Fibroblast of skin of scalp (primary cell): ENCODE data around the gene DNAH8.

Experiments
- DNase-seq: peaks from one replicate; pipeline ENCODE4 v3.0.0-alpha.2; 2013

Gene DNAH8

GRCh38 chr6:38702558-38703397 lies 12.3 kb upstream of the DNAH8 start, which contains the start of gene GLO1:
TSS of gene GLO1 (minus strand) at chr6:38703145. CDS start at chr6:38703054, 91 bp downstream.
- peak; percentile 99 for DNase-seq

- DNase-seq, result no peak
Measured at GRCh38 chr6:38703949-38704590, 11.0 kb upstream of the DNAH8 start.

- DNase-seq, result no peak
Measured at GRCh38 chr6:38705924-38706323, 9.2 kb upstream of the DNAH8 start.

- DNase-seq, result no peak
Measured at GRCh38 chr6:38708496-38708895, 6.6 kb upstream of the DNAH8 start.

GRCh38 chr6:38713812-38714211 lies 1.3 kb upstream of the DNAH8 start:
- DNase-seq, result no peak

- no peak for DNase-seq
Measured at GRCh38 chr6:38714239-38715015, 684 bp upstream of the DNAH8 start.

GRCh38 chr6:38716825-38717224 lies 1.7 kb downstream of the DNAH8 start:
- no peak for DNase-seq

DNA sequence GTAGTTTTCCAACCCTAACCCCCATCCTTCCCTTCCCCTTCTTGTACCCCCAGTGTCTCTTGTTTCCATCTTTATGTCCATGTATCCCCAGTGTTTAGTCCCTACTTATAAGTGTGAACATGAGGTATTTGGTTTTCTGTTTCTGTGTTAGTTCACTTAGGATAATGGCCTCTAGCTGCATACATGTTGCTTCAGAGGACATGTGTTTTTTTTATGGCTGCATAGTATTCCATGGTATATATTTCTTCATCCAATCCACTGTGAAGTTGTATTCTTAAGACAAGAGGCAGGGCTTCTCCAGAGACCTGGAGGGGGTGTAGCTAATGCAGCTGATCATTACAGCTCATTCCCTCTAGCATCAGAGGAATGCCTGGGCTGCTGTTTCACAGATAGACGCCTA lies 4.2 kb downstream of the DNAH8 start:
- DNase-seq, result no peak

DNA sequence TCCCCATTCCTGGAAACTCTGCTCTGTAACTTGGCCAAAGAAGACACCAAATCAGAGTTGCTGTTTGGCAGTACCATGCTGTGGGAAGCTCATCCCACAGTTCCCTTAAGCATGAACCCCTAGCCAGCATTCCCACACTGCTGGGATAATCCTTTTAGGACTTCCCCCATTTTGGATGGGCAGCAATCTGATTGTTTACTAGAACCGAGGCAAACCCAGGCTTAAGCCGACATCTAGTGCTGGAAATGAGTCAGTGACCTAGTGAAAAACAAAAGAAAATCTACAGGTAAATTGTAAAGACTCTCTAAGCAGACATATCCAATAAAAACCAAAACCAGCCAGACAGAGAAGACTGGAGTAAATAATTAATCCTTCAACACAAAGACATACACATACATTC lies 5.2 kb downstream of the DNAH8 start:
- no peak for DNase-seq

- no peak for DNase-seq
Measured at GRCh38 chr6:38722038-38722437, 6.9 kb downstream of the DNAH8 start.

- no peak for DNase-seq
Measured at GRCh38 chr6:38722727-38723334, 7.7 kb downstream of the DNAH8 start.

DNA sequence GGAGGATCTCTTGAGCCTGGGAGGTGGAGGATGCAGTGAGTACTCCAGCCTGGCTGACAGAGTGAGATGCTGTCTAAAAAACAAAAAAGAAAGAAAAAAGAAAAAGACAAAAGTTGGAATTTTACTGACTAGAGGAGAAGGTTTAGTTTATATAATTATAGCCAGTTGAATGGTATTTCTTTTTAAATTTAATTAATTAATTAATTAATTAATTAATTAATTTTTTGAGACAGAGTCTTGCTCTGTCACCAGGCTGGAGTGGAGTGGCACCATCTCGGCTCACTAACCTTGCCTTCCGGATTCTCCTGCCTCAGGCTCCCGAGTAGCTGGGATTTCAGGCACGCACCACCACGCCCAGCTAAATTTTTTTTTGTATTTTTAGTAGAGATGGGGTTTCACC lies 8.7 kb downstream of the DNAH8 start:
- DNase-seq, result no peak

- DNase-seq, result no peak
Measured at GRCh38 chr6:38724343-38724742, 9.2 kb downstream of the DNAH8 start.

GRCh38 chr6:38725414-38726183 lies 10.5 kb downstream of the DNAH8 start:
- no peak for DNase-seq

DNA sequence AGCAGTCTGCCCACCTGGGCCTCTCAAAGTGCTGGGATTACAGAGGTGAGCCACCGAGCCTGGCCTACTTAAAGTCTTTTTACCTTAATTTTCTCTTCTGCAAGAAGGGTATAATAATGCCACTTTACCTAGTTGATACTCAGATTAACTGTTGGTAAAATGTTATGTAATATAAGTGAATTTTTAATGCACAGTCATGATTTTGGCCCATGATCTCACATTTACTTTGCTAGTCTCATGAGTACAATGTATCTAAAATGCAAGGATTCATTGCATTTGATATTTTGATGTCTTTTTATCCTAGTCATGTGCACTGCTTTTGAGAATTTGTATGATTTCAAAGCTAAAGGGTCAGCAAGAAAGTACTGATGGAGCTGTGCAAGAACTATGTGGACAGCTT lies 13.1 kb downstream of the DNAH8 start:
- no peak for DNase-seq

DNA sequence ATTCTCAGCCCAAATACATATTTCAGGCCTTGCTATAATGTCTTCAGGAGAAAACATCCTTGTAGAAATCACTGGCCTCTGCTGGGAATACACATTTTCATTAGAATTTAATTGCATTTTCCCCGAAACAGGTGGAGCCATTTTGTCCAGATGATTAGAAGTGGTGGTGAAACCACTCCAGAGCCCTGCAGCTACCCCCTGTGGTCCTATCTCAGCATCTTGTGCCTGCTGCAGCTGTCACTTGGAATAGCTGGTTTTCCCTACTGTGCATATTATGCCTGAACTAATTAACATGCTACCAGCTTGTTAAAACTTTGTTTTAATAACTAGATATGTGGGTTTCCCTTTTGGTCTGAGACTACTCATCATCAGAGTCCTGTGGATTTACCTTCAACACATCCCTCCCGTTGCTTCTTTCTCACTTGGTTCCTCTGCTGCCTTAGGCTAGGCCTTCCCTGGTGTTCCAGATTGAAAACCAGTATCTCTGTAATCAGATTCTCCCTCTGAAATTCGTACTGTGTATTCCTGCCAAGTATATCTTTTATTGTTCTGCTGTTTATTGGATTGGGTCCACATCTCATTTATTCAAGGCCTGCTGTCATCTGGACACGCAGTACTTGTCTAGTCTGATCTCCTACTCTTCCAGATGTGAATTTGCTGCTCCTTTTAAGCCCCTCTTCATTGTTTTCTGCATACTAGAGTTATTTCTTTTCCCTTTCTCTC lies 15.2 kb downstream of the DNAH8 start:
- no peak for DNase-seq

DNA sequence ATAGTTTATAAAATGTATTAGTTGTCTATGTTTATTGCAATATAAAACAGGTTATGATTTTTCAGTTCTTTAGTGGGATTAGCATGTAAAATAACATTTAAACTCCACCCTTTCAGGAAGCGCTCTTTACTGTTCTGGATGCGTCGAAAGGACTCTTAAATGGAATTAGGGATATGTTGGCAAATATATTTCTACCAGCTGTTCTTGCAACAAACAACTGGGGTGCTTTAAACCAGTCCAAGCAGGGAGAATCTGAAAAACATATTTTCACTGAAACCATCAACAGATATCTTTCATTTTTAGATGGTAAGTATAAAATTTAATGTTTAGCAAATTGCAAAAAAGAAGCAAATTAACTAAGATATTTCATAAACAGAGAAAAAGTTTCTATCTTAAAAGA lies 21.8 kb downstream of the DNAH8 start:
- no peak for DNase-seq

DNA sequence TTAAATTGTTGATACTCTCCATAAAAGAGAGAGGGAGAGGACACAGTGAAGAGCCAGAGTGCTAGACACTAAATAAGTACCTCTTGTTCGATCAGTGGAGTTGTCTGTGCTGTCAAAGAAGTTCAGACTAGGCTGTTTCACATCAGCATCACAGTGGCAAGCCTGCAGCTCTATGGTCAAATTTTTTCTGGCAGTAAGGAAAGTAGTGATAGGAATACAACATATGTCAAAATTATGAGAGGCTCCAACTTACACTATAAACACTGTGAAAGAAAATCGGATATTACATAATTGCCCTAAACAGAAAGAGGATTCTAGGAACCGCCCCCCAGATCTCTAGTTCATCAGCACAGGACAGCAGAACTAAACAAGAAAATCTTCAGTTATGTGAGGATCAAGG lies 23.1 kb downstream of the DNAH8 start:
- no peak for DNase-seq

DNA sequence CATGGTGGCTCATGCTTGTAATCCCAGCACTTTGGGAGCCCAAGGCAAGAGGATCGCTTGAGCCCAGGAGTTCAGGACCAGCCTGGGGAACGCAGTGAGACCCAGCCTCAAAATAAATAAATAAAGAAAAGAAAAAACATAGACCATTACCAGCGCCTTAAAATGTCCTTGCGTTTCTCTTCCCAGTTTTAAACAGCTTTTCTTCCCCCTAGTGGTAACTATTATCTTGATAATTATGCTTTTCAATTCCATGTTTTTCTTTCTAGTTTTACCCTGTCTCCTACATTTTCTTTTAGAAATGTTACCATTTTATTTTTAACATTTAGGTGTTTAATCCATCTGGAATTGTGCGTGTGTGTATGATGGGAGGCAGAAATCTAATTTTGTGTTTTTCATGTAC lies 24.4 kb downstream of the DNAH8 start:
- DNase-seq, result no peak

DNA sequence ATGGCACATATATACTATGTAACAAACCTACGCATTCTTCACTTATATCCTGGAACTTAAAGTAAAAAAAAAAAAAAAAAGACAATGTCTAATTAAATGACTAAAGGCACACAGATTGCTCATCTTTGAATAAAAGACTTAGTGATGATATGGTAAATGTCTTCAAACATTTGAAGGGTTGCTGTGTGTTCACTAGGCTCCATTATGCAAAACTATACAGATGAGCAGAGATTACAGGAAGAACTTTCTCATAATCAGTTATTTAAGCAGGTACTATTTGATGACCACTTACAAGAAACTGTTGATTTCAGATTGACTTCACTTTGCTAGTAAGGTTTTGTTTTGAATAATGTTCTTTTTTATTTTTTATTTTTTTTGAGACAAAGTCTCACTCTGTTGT lies 34.4 kb downstream of the DNAH8 start:
- no peak for DNase-seq

DNA sequence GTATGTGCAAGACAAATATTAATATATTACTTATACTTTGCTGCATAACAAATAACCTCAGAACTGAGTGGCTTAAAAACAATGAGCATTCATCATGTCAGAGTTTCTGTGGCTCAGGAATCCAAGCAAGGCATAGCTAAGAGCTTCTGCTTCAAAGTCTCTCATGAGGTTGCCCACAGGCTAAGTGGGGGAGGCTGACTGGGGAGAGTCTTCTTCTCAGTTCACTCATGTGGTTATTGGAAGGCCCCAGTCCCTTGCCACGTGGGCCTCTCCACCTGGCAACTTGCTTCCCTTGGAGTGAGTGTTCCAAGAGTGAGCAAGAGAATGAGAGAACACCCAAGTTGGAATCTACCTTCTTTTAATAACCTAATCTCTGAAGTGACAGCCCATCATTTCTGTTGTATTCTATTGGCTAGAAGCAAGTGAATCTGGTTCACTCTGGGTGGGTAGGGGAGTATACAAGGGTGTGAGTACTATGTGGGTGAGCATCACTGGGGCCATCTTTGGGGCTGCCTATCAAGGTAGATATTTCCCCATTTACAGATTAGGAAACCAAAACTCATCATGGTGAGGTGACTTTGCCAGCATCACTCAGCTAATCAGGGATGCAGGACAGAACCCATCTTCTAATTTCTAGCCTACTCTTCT lies 36.0 kb downstream of the DNAH8 start:
- DNase-seq, result no peak
